HepG2 (cell line): ENCODE data around the gene CBX2. TPM values are rescaled to one million over a fixed set of nuclear protein-coding genes. Genes with fewer than 3 reads are reported as not detected.

Source experiments
- ATRX ChIP-seq: sonication (generic); formaldehyde crosslinking; IDR thresholded peaks from 2 replicates; pipeline ENCODE4 v1.4.0; 2020; ENCODE audit warnings: missing genetic modification reagents, borderline replicate concordance
- CBX2 ChIP-seq, 2 experiments: fragments of 200-600 bp in 1 of 2; sonication (generic); formaldehyde crosslinking in 1 of 2; IDR thresholded peaks; 2 replicates each; pipeline versions ENCODE4 v1.7.0 to v1.8.1; 2018 to 2022; ENCODE audit warnings: low read depth in 2 of 2, low read length in 1 of 2, mild to moderate bottlenecking in 1 of 2, missing genetic modification reagents in 1 of 2
- DPF2 ChIP-seq: sonication (generic); formaldehyde crosslinking; IDR thresholded peaks from 2 replicates; pipeline ENCODE4 v1.4.0; 2020; ENCODE audit warnings: mild to moderate bottlenecking, low read depth, missing genetic modification reagents, borderline replicate concordance
- HNF4G ChIP-seq, 2 experiments: sonication (generic) in 1 of 2; formaldehyde crosslinking in 1 of 2; IDR thresholded peaks; 2 replicates each; pipeline versions ENCODE4 v1.4.0 to v1.6.1; 2011 to 2020; ENCODE audit warnings: borderline replicate concordance in 2 of 2, low read depth in 2 of 2, mild to moderate bottlenecking in 2 of 2, low read length in 1 of 2, missing genetic modification reagents in 1 of 2, moderate library complexity in 1 of 2
- KLF16 ChIP-seq, 2 experiments: sonication (generic) in 1 of 2; formaldehyde crosslinking in 1 of 2; IDR thresholded peaks; 2 replicates each; pipeline versions ENCODE4 v1.6.1 to v1.8.0; 2016 to 2023; ENCODE audit warnings: missing genetic modification reagents in 2 of 2, missing compliant biosample characterization in 1 of 2
- NBN ChIP-seq: fragments of 450-650 bp; conservative IDR thresholded peaks from 2 replicates; pipeline ENCODE4 v1.6.1; 2017
- SAP130 ChIP-seq: IDR thresholded peaks from 2 replicates; pipeline ENCODE4 v1.6.1; 2016; ENCODE audit warnings: low read depth
- SMAD9 ChIP-seq: sonication (generic); formaldehyde crosslinking; IDR thresholded peaks from 2 replicates; pipeline ENCODE4 v1.5.1; 2020; ENCODE audit warnings: mild to moderate bottlenecking, missing genetic modification reagents
- SOX5 ChIP-seq: IDR thresholded peaks from 2 replicates; pipeline ENCODE4 v1.6.1; 2016; ENCODE audit warnings: borderline replicate concordance
- SRF ChIP-seq: IDR thresholded peaks from 2 replicates; pipeline ENCODE4 v1.6.1; 2011; ENCODE audit warnings: mild to moderate bottlenecking, low read depth, low read length, moderate library complexity
- ZHX1 ChIP-seq: sonication (generic); formaldehyde crosslinking; IDR thresholded peaks from 2 replicates; pipeline ENCODE4 v1.8.1; 2022; ENCODE audit warnings: low read depth, mild to moderate bottlenecking, missing genetic modification reagents
- ZNF10 ChIP-seq: sonication (generic); formaldehyde crosslinking; IDR thresholded peaks from 2 replicates; pipeline ENCODE4 v1.4.0; 2020; ENCODE audit warnings: mild to moderate bottlenecking, low read depth, missing genetic modification reagents, borderline replicate concordance
- ZNF317 ChIP-seq: sonication (generic); formaldehyde crosslinking; IDR thresholded peaks from 2 replicates; pipeline ENCODE4 v1.5.0; 2020; ENCODE audit warnings: mild to moderate bottlenecking, missing genetic modification reagents
- ZNF34 ChIP-seq: sonication (generic); formaldehyde crosslinking; IDR thresholded peaks from 2 replicates; pipeline ENCODE4 v1.4.0; 2020; ENCODE audit warnings: mild to moderate bottlenecking, missing genetic modification reagents, borderline replicate concordance
- ZNF343 ChIP-seq: sonication (generic); formaldehyde crosslinking; IDR thresholded peaks from 2 replicates; pipeline ENCODE4 v1.4.0; 2020; ENCODE audit warnings: mild to moderate bottlenecking, missing genetic modification reagents
- ZNF598 ChIP-seq: sonication (generic); formaldehyde crosslinking; IDR thresholded peaks from 2 replicates; pipeline ENCODE4 v1.5.1; 2020; ENCODE audit warnings: mild to moderate bottlenecking, missing genetic modification reagents, borderline replicate concordance
- ZNF614 ChIP-seq: IDR thresholded peaks from 2 replicates; pipeline ENCODE4 v1.6.1; 2018; ENCODE audit warnings: missing biosample characterization, missing genetic modification reagents, inconsistent platforms, borderline replicate concordance
- ZSCAN31 ChIP-seq: sonication (generic); formaldehyde crosslinking; IDR thresholded peaks from 2 replicates; pipeline ENCODE4 v1.5.0; 2020; ENCODE audit warnings: low read depth, mild to moderate bottlenecking, missing genetic modification reagents
- ZZZ3 ChIP-seq: sonication (generic); formaldehyde crosslinking; IDR thresholded peaks from 2 replicates; pipeline ENCODE4 v1.4.0; 2020; ENCODE audit warnings: missing genetic modification reagents, mild to moderate bottlenecking, borderline replicate concordance
- polyA plus RNA-seq, 8 experiments: library from polyadenylated mRNA; depleted of rRNA in 3 of 8; stranded (reverse) in 7 of 8; unstranded in 1 of 8; fragments of >200 nt; fragmentation: Illumina TruSeq in 4 of 8; extraction: Trizol in 4 of 8; gene quantifications; 2 replicates each; pipeline versions ENCODE4 v1.2.1 to v1.2.3, GENCODE V29; 2011 to 2016; ENCODE audit warnings: low read depth in 4 of 8, missing spikeins in 1 of 8, mixed read lengths in 1 of 8; ENCODE audit not compliant: insufficient read depth in 1 of 8
- total RNA-seq, 5 experiments: library from RNA; depleted of rRNA; stranded (reverse); fragments of >200 nt; fragmentation: Illumina TruSeq; extraction: Trizol; gene quantifications; 2 replicates each; pipeline ENCODE4 v1.2.3, GENCODE V29; 2016; ENCODE audit warnings: low read depth in 1 of 5
- TF ChIP-seq, protein P1 (sequence below): sonication (generic); formaldehyde crosslinking; IDR thresholded peaks from 2 replicates; pipeline ENCODE4 v1.4.0; 2020; ENCODE audit warnings: low read depth, mild to moderate bottlenecking, missing genetic modification reagents
- TF ChIP-seq, protein P2 (sequence below): sonication (generic); formaldehyde crosslinking; IDR thresholded peaks from 2 replicates; pipeline ENCODE4 v1.4.0; 2020; ENCODE audit warnings: mild to moderate bottlenecking, missing genetic modification reagents
- TF ChIP-seq, protein P3 (sequence below): sonication (generic); formaldehyde crosslinking; IDR thresholded peaks from 2 replicates; pipeline ENCODE4 v1.4.0; 2020; ENCODE audit warnings: missing genetic modification reagents, mild to moderate bottlenecking, borderline replicate concordance

The CBX2 gene
- total and polyA plus RNA-seq, 2 of the 13 experiments (the other 11 are each of a cell fraction or from before 2014, with no cell fraction given), result 14.5 to 31.1 TPM

DNA sequence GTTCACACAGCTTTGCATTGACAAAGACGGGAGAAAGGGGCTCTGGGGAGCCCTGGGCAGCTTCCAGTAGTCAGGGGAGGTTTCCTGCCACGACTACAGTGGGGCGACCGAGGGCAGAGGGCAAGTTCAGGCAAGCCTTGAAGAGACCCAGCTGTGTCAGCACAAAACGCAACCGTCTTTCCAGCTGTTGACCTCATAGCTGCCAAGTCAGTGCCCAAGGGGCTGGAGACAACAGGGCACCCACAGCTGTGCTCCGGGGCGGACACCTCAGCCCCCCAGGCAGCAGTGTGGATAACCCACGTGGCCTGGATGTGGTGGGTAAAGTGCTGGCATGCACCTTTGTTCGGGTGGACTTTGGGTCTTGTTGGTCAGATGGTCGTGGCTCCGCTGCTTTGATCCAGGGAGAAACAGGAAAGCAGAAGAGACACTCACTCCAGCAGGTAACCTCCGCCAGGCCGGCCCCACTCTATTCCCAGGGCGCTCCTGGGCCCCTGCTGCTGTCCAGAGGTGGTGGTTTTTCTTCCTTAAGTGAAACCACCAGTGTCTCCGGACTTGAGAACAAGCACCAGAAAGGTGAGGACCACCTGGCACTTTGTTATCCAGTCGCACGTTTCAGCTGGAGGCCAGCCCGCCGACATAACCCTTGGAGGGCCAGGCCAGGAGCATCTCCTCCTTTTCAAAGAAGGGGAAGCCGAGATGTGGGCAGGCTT, 17.6 kb upstream of the CBX2 start (continued):
- TF ChIP-seq NBN, result no peak
- TF ChIP-seq ATRX (CRISPR knock-in tag), result no peak
- no peak for TF ChIP-seq ZNF10
- TF ChIP-seq SAP130 (CRISPR knock-in tag), result peak; percentile 89
- TF ChIP-seq SMAD9 (CRISPR knock-in tag), result 0 out of 2 replicates have a peak, but pooled peaks have one; percentile 75
- peak in 1 of 2 experiments; percentile 81; a peak in 2 of 4 replicates for TF ChIP-seq KLF16 (CRISPR knock-in tag; IDR thresholded peaks at IDR 0.05)
- TF ChIP-seq, protein P1, sequence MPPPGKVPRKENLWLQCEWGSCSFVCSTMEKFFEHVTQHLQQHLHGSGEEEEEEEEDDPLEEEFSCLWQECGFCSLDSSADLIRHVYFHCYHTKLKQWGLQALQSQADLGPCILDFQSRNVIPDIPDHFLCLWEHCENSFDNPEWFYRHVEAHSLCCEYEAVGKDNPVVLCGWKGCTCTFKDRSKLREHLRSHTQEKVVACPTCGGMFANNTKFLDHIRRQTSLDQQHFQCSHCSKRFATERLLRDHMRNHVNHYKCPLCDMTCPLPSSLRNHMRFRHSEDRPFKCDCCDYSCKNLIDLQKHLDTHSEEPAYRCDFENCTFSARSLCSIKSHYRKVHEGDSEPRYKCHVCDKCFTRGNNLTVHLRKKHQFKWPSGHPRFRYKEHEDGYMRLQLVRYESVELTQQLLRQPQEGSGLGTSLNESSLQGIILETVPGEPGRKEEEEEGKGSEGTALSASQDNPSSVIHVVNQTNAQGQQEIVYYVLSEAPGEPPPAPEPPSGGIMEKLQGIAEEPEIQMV (CRISPR knock-in tag), result peak; percentile 86
- peak; percentile 89 for TF ChIP-seq DPF2 (CRISPR knock-in tag)
- TF ChIP-seq ZNF343 (CRISPR knock-in tag), result peak; percentile 98
- TF ChIP-seq ZSCAN31, result no peak; the same call in 1 of the 2 replicates
- TF ChIP-seq ZZZ3 (CRISPR knock-in tag), result peak; percentile 89
- peak; percentile 94 for TF ChIP-seq SOX5
- peak; percentile 87; the same call in 1 of the 2 replicates for TF ChIP-seq ZNF317
- 0 out of 2 replicates have a peak, but pooled peaks have one; percentile 85 for TF ChIP-seq ZHX1 (CRISPR knock-in tag)
- TF ChIP-seq HNF4G (IDR thresholded peaks at IDR 0.05; ENCODE audit: borderline replicate concordance, low read depth, low read length), result peak; percentile 96
- TF ChIP-seq HNF4G (CRISPR knock-in tag; IDR thresholded peaks at IDR 0.05; ENCODE audit: borderline replicate concordance, low read depth), result peak; percentile 99
- TF ChIP-seq ZNF598 (CRISPR knock-in tag), result peak; percentile 93; the same call in 1 of the 2 replicates
- no peak for TF ChIP-seq CBX2 (IDR thresholded peaks at IDR 0.05; ENCODE audit: low read depth, low read length)
- TF ChIP-seq CBX2 (CRISPR knock-in tag; IDR thresholded peaks at IDR 0.05; ENCODE audit: low read depth), result peak; percentile 91
- TF ChIP-seq, protein P2, sequence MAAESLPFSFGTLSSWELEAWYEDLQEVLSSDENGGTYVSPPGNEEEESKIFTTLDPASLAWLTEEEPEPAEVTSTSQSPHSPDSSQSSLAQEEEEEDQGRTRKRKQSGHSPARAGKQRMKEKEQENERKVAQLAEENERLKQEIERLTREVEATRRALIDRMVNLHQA (CRISPR knock-in tag), result no peak
- TF ChIP-seq, protein P3, sequence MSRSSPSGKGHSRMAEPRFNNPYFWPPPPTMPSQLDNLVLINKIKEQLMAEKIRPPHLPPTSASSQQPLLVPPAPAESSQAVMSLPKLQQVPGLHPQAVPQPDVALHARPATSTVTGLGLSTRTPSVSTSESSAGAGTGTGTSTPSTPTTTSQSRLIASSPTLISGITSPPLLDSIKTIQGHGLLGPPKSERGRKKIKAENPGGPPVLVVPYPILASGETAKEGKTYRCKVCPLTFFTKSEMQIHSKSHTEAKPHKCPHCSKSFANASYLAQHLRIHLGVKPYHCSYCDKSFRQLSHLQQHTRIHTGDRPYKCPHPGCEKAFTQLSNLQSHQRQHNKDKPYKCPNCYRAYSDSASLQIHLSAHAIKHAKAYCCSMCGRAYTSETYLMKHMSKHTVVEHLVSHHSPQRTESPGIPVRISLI (CRISPR knock-in tag), result peak; percentile 31; the same call in 1 of the 2 replicates
- TF ChIP-seq ZNF614 (CRISPR knock-in tag), result peak; percentile 75; the same call in 1 of the 2 replicates
- TF ChIP-seq ZNF34 (CRISPR knock-in tag), result peak; percentile 93; the same call in 1 of the 2 replicates
- no peak for TF ChIP-seq SRF
